COLO668 (cell line): ENCODE results near the gene PRRX2.

Source experiments
- DNase-seq: peaks from one replicate; lab custom pipeline; 2025; ENCODE audit not compliant: unreplicated experiment; lab: John Stamatoyannopoulos, UW

Gene PRRX2

GRCh38 chr9:129676975-129677374 lies 11.5 kb downstream of the PRRX2 start:
- DNase-seq: no peak

- DNase-seq: no peak
Measured at GRCh38 chr9:129677456-129677855, 12.0 kb downstream of the PRRX2 start.

- no peak for DNase-seq
Measured at GRCh38 chr9:129678844-129679243, 13.4 kb downstream of the PRRX2 start.

- DNase-seq: no peak
Measured at GRCh38 chr9:129679537-129679936, 14.1 kb downstream of the PRRX2 start.

- no peak for DNase-seq
Measured at GRCh38 chr9:129681924-129682323, 16.5 kb downstream of the PRRX2 start.

- DNase-seq: no peak
Measured at GRCh38 chr9:129682381-129682780, 16.9 kb downstream of the PRRX2 start.

GRCh38 chr9:129685220-129685932 lies 19.9 kb downstream of the PRRX2 start:
- DNase-seq: no peak

- no peak for DNase-seq
Measured at GRCh38 chr9:129685933-129686259, 20.4 kb downstream of the PRRX2 start.

- no peak for DNase-seq
Measured at GRCh38 chr9:129686736-129687135, 21.3 kb downstream of the PRRX2 start.

GRCh38 chr9:129687391-129687790 lies 21.9 kb downstream of the PRRX2 start:
- DNase-seq: no peak

GRCh38 chr9:129688285-129689043 lies 23.0 kb downstream of the PRRX2 start:
- no peak for DNase-seq

GRCh38 chr9:129692534-129692933 lies 27.1 kb downstream of the PRRX2 start:
- no peak for DNase-seq

GRCh38 chr9:129693741-129694140 lies 28.3 kb downstream of the PRRX2 start:
- no peak for DNase-seq

GRCh38 chr9:129694243-129694646 lies 28.8 kb downstream of the PRRX2 start:
- DNase-seq: no peak

GRCh38 chr9:129695870-129696269 lies 30.4 kb downstream of the PRRX2 start:
- no peak for DNase-seq

- no peak for DNase-seq
Measured at GRCh38 chr9:129696944-129697655, 31.7 kb downstream of the PRRX2 start.

- DNase-seq: no peak
Measured at GRCh38 chr9:129697656-129698253, 32.3 kb downstream of the PRRX2 start.

- no peak for DNase-seq
Measured at GRCh38 chr9:129698254-129698757, 32.9 kb downstream of the PRRX2 start.

GRCh38 chr9:129701054-129701453 lies 35.6 kb downstream of the PRRX2 start:
- DNase-seq: no peak

- no peak for DNase-seq
Measured at GRCh38 chr9:129701549-129701948, 36.1 kb downstream of the PRRX2 start.
